ENCODE data around the gene DLGAP1.
A peak's percentile ranks its signal among the peaks of the same experiment; 100 is the strongest.
"Not testable (repeated sequence)": the region's sequence is repeated elsewhere in the genome, so short reads cannot be mapped to it uniquely, and the experiment has no call there.

The DLGAP1 gene

DNA sequence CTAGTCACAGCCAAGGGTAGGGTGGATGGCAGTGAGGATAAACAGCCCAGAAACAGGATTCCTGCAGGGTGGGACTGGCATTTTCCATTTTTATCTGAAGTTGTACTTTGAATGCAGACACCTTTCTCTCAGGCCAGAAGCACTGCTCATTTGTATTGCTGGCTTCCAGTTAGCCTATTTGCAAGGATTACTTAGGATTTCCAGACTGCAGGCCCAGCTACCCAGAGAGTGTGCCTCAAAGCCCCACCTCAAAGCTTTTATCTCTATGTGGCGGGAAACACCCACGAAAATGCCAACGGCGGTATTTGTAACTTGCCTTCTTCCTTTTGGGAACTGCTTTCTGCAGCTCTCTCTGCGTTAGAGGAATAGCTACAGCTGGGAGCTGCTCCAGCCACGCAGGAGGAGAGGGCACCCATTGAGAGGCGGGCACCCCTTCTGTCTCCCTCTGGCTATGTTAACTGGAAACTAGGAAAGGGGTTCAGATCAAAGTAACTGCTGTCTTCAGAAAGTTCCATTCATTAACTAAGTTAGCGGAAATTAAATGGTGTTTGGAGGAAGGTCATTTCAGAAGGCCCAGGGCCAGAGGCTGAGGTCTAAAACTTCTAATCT, 860.2 kb downstream of the DLGAP1 start:
- no peak for DNase-seq

DNA sequence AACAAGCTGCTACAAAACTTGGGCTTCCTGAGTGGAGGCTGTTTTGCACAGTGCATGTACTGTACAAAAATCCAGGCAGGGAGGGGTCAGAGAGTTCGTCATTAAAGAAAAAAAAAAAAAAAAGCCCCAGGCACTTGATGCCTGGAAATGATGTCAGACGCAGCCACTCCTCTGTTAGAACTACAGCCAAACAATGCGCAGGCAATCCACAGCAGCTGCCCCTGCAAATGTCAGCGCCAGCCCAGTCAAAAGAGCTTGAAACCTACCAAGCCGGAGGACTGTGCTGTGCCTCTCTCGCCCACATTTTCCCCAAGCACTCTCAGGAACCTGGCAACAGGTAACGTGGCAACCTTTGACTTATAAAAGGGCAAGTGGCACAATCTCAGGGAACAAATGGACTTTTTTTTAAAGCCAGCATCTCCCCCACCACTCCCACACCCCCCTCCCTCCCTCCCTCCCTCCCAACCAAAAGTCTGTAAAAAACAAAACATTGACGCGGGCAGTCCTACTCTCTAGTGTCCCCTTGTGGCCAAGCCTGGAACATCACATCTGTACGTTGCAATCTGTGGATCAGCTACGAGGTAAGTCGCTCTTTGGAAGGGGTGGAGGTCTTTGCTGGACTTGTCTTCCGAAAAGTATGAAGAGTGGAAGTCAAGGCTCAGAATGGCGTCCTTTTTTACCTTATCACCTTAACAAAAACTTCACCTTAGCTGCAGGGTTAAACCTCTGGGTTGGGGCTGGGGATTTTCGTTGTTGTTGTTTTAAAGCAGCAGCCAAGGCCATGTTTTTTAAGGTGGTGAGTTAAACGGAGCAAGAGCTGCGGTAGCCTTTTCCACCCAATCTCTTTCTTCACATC, 861.0 kb downstream of the DLGAP1 start:
- DNase-seq, result peak; percentile 79

DNA sequence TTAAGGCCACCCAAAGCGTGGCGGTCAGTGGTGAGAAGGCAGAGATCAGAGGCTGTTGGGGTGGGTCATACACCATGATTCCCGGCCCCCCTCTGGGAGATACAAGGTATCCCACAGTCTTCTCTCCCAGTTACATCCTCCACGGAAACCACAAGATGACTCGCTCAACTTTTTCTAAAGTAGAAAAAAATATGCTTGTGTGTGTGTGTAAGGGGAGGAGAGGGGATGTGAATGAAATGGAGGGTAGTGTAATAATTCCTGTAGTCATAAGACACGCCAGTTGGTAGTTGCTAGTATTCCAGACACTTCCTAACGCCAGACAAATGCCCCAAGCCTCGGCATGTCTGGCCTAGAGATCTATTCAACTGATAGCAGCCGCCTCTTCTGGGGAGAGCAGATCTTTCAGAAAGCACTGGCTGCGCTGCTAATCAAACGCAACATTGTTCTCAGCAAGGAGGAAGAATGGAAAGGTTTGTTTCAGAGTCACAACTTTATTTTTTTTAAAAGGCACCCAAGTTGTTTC, 861.7 kb downstream of the DLGAP1 start:
- no peak for DNase-seq

DNA sequence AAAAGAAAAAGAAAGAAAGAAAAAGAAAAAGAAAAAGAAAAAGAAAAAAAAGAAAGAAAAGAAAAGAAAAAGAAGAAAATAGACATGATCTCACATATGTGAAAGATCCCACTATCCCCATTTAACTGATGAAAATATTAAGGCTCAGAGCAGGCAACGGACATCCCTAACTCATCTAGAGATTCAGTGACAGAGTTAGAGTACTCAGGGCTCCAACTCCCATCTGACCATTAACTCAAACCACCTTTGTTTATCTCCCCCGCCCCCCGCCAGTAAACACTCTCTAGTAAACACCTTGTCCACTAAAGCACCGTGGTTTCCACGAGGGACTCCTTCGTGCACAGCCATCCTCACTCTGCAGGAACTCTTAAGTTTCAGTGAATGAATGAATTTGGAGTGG, 862.2 kb downstream of the DLGAP1 start:
- no peak for DNase-seq

GRCh38 chr18:3590096-3590630, 864.9 kb downstream of the DLGAP1 start:
- DNase-seq, result no peak

GRCh38 chr18:3585656-3586509, 869.2 kb downstream of the DLGAP1 start:
- peak; percentile 59 for DNase-seq

GRCh38 chr18:3584897-3585460, 870.1 kb downstream of the DLGAP1 start:
- DNase-seq, result no peak

- DNase-seq, result no peak
Measured at GRCh38 chr18:3584266-3584861, 870.7 kb downstream of the DLGAP1 start.

- no peak for DNase-seq
Measured at GRCh38 chr18:3583873-3584247, 871.2 kb downstream of the DLGAP1 start.

DNA sequence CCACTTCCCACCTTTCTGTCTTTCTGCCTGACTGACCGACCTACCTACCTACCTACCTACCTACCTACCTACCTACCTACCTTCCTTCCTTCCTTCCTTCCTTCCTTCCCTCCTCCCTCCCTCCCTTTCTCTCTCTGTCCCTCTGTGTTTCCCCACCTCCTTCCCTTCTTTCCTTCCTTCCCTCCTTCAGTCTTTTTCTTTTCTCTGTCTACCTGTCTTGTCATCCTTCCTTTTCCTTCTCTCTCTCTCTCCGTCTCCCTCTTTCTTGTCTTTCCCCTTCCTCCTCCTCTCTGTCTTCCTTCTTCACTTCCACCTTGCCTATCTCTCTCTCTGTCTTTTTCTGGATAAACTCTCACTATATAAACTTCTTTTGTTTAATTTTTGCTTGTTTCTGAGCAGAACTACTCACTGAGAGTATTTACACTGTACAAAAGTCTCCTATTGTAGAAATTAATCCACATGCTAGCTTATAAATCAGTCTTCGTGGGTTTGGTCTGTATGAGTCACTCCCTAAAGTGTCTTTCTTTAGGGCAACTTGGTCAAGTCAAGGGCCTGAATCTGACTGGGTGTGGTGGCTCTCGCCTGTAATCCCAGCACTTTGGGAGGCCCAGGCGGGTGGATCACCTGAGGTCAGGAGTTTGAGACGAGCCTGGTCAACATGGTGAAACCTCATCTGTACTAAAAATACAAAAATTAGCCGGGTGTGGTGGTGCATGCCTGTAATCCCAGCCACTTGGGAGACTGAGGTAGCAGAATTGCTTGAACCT, 871.8 kb downstream of the DLGAP1 start:
- DNase-seq, result not testable (repeated sequence)

DNA sequence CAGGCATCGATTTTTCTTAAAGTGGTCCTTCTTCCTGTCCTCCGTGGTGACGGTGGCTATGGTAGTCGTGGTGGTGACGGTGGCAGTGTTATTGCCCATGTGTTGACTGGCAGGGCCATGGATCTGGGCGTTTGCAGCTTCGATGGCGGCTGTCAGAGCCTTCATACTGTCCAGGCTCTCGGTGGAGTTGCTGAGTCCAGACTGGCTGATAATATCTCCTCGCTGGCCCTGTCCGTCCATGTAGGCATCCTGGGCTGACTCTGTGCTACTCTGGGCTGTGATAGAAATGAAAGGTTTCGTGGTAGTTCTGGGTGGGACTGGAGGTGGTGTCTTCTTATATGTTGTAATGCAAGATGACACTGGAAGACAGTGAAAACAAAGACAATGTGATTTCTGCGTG, 873.2 kb downstream of the DLGAP1 start:
- DNase-seq, result no peak

DNA sequence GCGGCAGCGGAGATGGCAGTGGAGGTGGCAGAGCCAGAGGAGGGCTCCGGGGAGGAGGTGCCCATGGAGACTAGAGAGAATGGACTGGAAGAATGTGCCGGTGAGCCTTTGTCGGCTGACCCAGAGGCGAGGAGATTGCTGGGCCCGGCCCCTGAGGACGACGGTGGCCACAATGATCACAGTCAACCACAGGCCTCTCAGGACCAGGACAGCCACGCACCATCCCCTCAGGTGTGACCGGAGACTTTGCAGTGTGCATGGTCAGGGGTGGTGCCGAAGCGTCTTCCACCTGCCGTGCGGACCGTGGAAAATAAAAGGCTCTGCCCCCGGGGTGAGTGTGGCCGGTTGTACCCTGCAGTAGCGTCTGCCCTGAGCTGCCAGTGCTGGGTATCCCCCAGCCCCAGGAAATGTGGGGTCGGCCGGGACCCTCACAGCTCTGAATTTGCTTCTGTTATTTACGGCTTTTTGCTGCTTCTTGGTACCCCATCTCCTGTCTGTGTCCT, 874.5 kb downstream of the DLGAP1 start:
- not testable (repeated sequence) for DNase-seq

DNA sequence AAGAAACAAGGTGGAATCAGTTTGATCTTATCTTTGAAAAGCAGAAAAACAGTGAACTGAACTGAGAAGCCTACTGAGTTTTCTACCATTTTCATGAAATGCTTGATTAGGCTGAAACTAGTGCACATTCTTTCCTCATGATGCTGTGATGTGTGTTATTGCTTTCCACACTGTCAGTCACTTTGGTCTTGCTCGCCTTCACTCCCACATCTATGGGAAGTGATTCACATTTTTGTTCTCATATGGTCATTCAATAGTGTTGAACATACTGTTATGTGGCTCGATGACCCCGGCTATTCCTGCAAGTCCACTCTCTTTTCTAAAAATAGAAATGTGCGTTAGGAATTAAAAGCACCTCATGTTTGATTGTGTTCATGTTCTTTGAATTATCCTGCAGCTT, 875.4 kb downstream of the DLGAP1 start:
- DNase-seq, result no peak

DNA sequence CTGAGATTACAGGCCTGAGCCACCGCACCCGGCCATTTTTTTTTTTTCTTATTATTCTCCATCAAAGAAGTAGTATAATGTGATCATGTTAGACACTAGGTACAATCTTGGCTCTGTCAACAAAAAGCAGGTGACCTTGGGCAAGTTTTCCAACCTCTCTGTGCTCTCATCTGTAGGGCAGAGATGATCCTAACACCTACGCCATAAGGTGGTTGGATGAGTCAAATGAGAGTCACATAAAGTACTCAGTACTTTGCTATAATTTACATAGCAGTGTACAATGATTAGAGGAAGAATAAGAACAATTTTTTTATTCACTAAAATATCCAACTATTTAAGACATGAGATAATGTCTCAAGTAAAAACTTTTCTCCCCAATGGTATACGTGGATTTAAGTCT, 876.5 kb downstream of the DLGAP1 start:
- no peak for DNase-seq

DNA sequence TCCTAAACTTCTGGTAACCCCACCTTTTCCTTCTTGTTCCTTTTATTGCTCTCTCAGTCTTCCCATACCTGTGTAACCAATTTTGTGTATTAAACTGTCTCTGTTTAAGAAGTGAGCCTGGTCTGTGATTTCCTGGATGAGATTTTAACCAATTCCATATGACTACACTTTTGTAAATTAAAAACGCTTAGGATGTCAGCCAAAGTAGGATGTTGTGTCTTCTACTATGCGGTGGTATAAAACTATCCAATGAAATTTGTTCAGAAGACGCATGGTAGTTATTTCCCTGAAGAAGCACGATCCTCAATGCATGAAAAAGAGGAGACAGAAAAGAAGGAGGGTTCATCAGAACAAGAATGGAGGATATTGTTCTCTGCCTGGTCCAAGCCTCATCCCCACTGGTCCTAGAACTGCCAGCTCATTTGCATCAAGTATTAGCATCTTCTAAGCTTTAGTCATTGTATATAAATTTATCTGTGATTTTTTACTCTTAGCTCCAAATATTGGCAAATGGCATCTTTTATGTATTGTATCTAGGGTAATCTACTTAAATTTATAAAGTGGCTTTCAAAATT, 877.7 kb downstream of the DLGAP1 start:
- DNase-seq, result no peak

GRCh38 chr18:3572761-3573160, 882.3 kb downstream of the DLGAP1 start:
- no peak for DNase-seq

DNA sequence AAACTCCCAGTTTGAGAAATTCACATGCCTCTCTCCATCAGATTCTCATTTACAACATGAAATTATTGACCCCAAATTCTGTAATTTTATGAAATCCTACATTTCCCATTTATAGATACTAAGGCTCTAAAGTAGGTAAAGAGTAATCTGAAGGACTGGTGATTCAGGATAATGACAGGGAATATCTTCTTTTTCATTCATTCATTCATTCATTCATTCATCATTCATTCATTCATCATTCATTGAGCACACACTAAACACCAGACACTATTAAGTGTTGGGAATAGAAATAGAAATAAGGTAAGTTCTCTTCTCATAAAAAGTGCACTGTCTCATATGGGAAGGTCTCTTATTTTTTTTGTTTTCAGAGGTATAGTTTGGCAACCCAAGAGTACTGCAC, 888.3 kb downstream of the DLGAP1 start:
- no peak for DNase-seq

DNA sequence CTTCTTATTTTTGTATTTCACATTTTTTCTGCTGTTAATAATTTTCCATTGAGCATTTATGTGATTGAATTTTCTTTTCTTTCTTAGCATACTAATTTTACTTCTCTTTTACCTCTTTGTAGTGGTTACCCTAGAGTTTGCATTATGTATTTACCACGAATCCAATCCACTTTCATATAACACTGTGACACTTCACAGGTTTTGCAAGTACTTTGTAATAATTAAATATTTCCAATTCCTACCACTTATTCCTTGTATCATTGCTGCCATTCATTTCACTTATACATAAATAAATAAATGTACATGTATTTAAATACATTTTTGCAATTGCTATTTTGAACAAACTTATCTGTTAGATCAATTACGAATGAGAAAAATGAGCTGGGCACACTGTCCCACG, 894.4 kb downstream of the DLGAP1 start:
- no peak for DNase-seq

DNA sequence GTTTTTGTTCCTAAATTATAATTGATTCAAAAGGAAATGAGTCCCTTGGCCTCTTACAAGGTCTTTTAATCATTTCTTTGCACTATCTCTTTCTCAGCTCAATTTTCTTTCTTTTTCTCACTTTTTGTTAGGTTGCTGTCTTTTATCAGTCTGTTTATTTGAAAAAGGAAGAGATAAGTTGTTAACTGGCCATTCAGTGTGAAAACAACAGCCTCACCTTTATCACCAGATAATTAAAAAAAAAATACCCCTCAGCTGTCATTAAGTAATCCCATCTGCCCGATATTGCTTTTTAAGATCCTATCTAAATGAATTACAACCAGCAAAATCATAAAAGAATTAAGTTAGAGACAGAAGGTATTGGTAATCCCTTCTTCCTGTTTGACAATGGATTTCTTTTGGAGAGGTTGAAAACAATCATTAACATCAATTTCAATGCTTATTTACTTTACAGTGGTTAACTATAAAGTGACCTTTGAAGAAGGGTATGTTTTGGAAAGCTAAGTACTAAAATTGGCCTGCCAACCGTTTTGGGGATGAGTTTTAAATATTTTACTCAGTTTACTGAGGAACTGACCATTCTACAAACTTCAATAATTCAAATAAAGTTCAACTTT, 900.2 kb downstream of the DLGAP1 start:
- no peak for DNase-seq

- no peak for DNase-seq
Measured at GRCh38 chr18:3554091-3554601, 901.0 kb downstream of the DLGAP1 start.

All from stimulated activated CD4-positive, alpha-beta T cell treated with anti-CD3 and anti-CD28 coated beads, Interleukin-12 subunit alpha, Interleukin-12 subunit beta, amount 100 ng/mL, for 4 hours (primary cell).